IMR-90 (cell line): Measurements from ENCODE around the gene SCYGR2. TPM values are rescaled to one million over a fixed set of nuclear protein-coding genes. Genes with fewer than 3 reads are reported as not detected.

Source experiments
- ATAC-seq: fragments of 200-7000 bp; cut with Tn5 transposase; 2 replicates; pipeline ENCODE4 v1.9.1; 2020; ENCODE audit warnings: low read depth, mild to moderate bottlenecking, moderate library complexity
- BruUV-seq: library from RNA; stranded (reverse); fragments of 400-500 nt; replicated peaks from 2 replicates; lab custom pipeline; 2021; lab: Mats Ljungman, UMichigan
- CTCF ChIA-PET: fragments of 300-600 bp; formaldehyde crosslinking; extraction: SDS; loops from one replicate; lab custom pipeline; 2021; ENCODE audit warnings: antibody characterized with exemption; lab: Yijun Ruan, JAX
- POLR2A ChIA-PET: fragments of 300-600 bp; sonication (Branson Sonifier 250); formaldehyde crosslinking; loops from one replicate; lab custom pipeline; 2022; ENCODE audit warnings: antibody characterized with exemption; ENCODE audit not compliant: unreplicated experiment; lab: Charles Lee
- DNase-seq: peaks from one replicate; pipeline ENCODE4 v3.0.0; 2013
- H2AFZ ChIP-seq: replicated peaks from 2 replicates; pipeline ENCODE3; 2013; ENCODE audit warnings: low read length, mild to moderate bottlenecking; ENCODE audit not compliant: poor library complexity
- H2AK5ac ChIP-seq: 2 replicates; pipeline ENCODE4 v1.6.1; 2013; ENCODE audit warnings: low read depth, low read length, inconsistent platforms
- H2AK9ac ChIP-seq: replicated peaks from 2 replicates; pipeline ENCODE3; 2013; ENCODE audit warnings: mild to moderate bottlenecking, low read depth, low read length, moderate library complexity; ENCODE audit not compliant: poor library complexity
- H2BK120ac ChIP-seq: 2 replicates; pipeline ENCODE4 v1.6.1; 2013; ENCODE audit warnings: low read depth, low read length, inconsistent platforms
- H2BK15ac ChIP-seq: 3 replicates; pipeline ENCODE4 v1.6.1; 2013; ENCODE audit warnings: low read depth, low read length, inconsistent platforms
- H2BK20ac ChIP-seq: 2 replicates; pipeline ENCODE4 v1.6.1; 2013; ENCODE audit warnings: low read depth, mild to moderate bottlenecking, inconsistent platforms, low read length, moderate library complexity
- H2BK5ac ChIP-seq: 2 replicates; pipeline ENCODE4 v1.6.1; 2013; ENCODE audit warnings: mild to moderate bottlenecking, low read depth, low read length, inconsistent platforms; ENCODE audit not compliant: poor library complexity, severe bottlenecking
- H3K14ac ChIP-seq: replicated peaks from 2 replicates; pipeline ENCODE4 v1.6.1; 2013; ENCODE audit warnings: low read depth, low read length, inconsistent platforms
- H3K18ac ChIP-seq: 2 replicates; pipeline ENCODE4 v1.6.1; 2013; ENCODE audit warnings: low read depth, low read length, control low read depth
- H3K23ac ChIP-seq: 2 replicates; pipeline ENCODE4 v1.6.1; 2013; ENCODE audit warnings: low read depth, low read length, inconsistent platforms
- H3K27ac ChIP-seq: 2 replicates; pipeline ENCODE4 v1.5.1; 2013; ENCODE audit warnings: mild to moderate bottlenecking, control low read depth, low read length; ENCODE audit not compliant: insufficient read depth
- H3K27me3 ChIP-seq: 2 replicates; pipeline ENCODE4 v1.6.1; 2013; ENCODE audit warnings: low read length; ENCODE audit not compliant: control insufficient read depth, insufficient read depth
- H3K36me3 ChIP-seq: 2 replicates; pipeline ENCODE4 v1.6.1; 2013; ENCODE audit warnings: low read length, mixed read lengths; ENCODE audit not compliant: control insufficient read depth, insufficient read depth
- H3K4ac ChIP-seq: 2 replicates; pipeline ENCODE4 v1.6.1; 2013; ENCODE audit warnings: low read depth, low read length, inconsistent platforms
- H3K4me1 ChIP-seq: 2 replicates; pipeline ENCODE4 v1.6.1; 2013; ENCODE audit warnings: low read length, mixed read lengths; ENCODE audit not compliant: control insufficient read depth, insufficient read depth
- H3K4me2 ChIP-seq: 2 replicates; pipeline ENCODE4 v1.6.1; 2013; ENCODE audit warnings: low read depth, mild to moderate bottlenecking, control low read depth, low read length, moderate library complexity
- H3K4me3 ChIP-seq: 2 replicates; pipeline ENCODE4 v1.5.1; 2013; ENCODE audit warnings: low read depth, mild to moderate bottlenecking, control low read depth, low read length, moderate library complexity; ENCODE audit not compliant: insufficient read depth
- H3K56ac ChIP-seq: 2 replicates; pipeline ENCODE4 v1.6.1; 2013; ENCODE audit warnings: low read length, inconsistent platforms; ENCODE audit not compliant: insufficient read depth; ENCODE audit errors: extremely low read depth
- H3K79me1 ChIP-seq, 2 experiments: 2 replicates each; pipeline ENCODE4 v1.6.1; 2013; ENCODE audit warnings: low read length in 2 of 2, inconsistent platforms in 1 of 2, low read depth in 1 of 2
- H3K9ac ChIP-seq: 2 replicates; pipeline ENCODE4 v1.6.1; 2013; ENCODE audit warnings: low read depth, low read length, control low read depth
- H3K9me1 ChIP-seq: 2 replicates; pipeline ENCODE4 v1.6.1; 2013; ENCODE audit warnings: low read length, inconsistent platforms; ENCODE audit not compliant: insufficient read depth
- H3K9me3 ChIP-seq: 2 replicates; pipeline ENCODE4 v1.6.1; 2013; ENCODE audit warnings: low read length; ENCODE audit not compliant: control insufficient read depth, insufficient read depth
- H4K20me1 ChIP-seq: 2 replicates; pipeline ENCODE4 v1.6.1; 2013; ENCODE audit warnings: low read length, inconsistent platforms; ENCODE audit not compliant: insufficient read depth
- H4K5ac ChIP-seq: 2 replicates; pipeline ENCODE4 v1.6.1; 2013; ENCODE audit warnings: mild to moderate bottlenecking, low read depth, low read length, control low read depth
- H4K8ac ChIP-seq, 2 experiments: 2 replicates each; pipeline ENCODE4 v1.6.1; 2013; ENCODE audit warnings: low read depth in 2 of 2, low read length in 2 of 2, control low read depth in 1 of 2, inconsistent platforms in 1 of 2
- H4K91ac ChIP-seq: 2 replicates; pipeline ENCODE4 v1.6.1; 2013; ENCODE audit warnings: low read depth, low read length, inconsistent platforms; ENCODE audit not compliant: insufficient read depth
- BHLHE40 ChIP-seq: fragments of 150-350 bp; IDR thresholded peaks from 2 replicates; pipeline ENCODE4 v1.6.1; 2016; ENCODE audit warnings: mild to moderate bottlenecking, low read depth, low read length
- CEBPB ChIP-seq: IDR thresholded peaks from 2 replicates; pipeline ENCODE4 v1.6.1; 2012; ENCODE audit warnings: low read depth, low read length, improper control_type of control experiment
- CHD1 ChIP-seq: IDR thresholded peaks from 2 replicates; pipeline ENCODE4 v1.6.1; 2012; ENCODE audit warnings: low read depth, low read length, improper control_type of control experiment
- ELK1 ChIP-seq: fragments of 150-350 bp; IDR thresholded peaks from 2 replicates; pipeline ENCODE4 v1.6.1; 2016; ENCODE audit warnings: low read depth, mild to moderate bottlenecking, low read length, moderate library complexity, borderline replicate concordance
- FOS ChIP-seq: fragments of 150-350 bp; IDR thresholded peaks from 2 replicates; pipeline ENCODE4 v1.6.1; 2016; ENCODE audit warnings: low read depth, low read length
- MAZ ChIP-seq: IDR thresholded peaks from 2 replicates; pipeline ENCODE4 v1.6.1; 2012; ENCODE audit warnings: low read depth, mild to moderate bottlenecking, low read length, improper control_type of control experiment, moderate library complexity, borderline replicate concordance
- MXI1 ChIP-seq: IDR thresholded peaks from 2 replicates; pipeline ENCODE4 v1.6.1; 2012; ENCODE audit warnings: low read depth, mild to moderate bottlenecking, low read length, moderate library complexity, borderline replicate concordance
- NFE2L2 ChIP-seq: fragments of 150-350 bp; IDR thresholded peaks from 2 replicates; pipeline ENCODE4 v1.6.1; 2016; ENCODE audit warnings: low read depth, mild to moderate bottlenecking, low read length
- POLR2A ChIP-seq: IDR thresholded peaks from 2 replicates; pipeline ENCODE4 v1.6.1; 2012; ENCODE audit warnings: mild to moderate bottlenecking, low read depth, low read length
- RAD21 ChIP-seq: IDR thresholded peaks from 2 replicates; pipeline ENCODE4 v1.6.1; 2012; ENCODE audit warnings: low read length, improper control_type of control experiment
- RCOR1 ChIP-seq: IDR thresholded peaks from 2 replicates; pipeline ENCODE4 v1.6.1; 2012; ENCODE audit warnings: mild to moderate bottlenecking, low read length, improper control_type of control experiment; ENCODE audit not compliant: insufficient replicate concordance
- RFX5 ChIP-seq: IDR thresholded peaks from 2 replicates; pipeline ENCODE4 v1.8.0; 2012; ENCODE audit warnings: low read depth, mild to moderate bottlenecking, low read length, moderate library complexity
- SMC3 ChIP-seq: fragments of 150-350 bp; IDR thresholded peaks from 2 replicates; pipeline ENCODE4 v1.6.1; 2016; ENCODE audit warnings: low read depth, mild to moderate bottlenecking, antibody characterized with exemption, low read length, moderate library complexity
- USF2 ChIP-seq: fragments of 150-350 bp; IDR thresholded peaks from 2 replicates; pipeline ENCODE4 v1.6.1; 2017; ENCODE audit warnings: mild to moderate bottlenecking, antibody characterized with exemption, low read length, low read depth
- WGBS, 2 experiments: methylation state at CpG; one replicate each; pipeline versions ENCODE4 v1.1.5 to v1.1.7; 2013; ENCODE audit warnings: missing lambda C conversion rate in 2 of 2; ENCODE audit not compliant: insufficient read length in 1 of 2; ENCODE audit errors: extremely low coverage in 2 of 2; 5-methylcytosine and 5-hydroxymethylcytosine counted together
- dilution Hi-C: fragments of 300-500 bp; cut with HindIII; formaldehyde crosslinking; loops from one replicate; pipeline ENCODE4 v1.14.3; 2018; ENCODE audit warnings: low sequenced_read_pairs; ENCODE audit not compliant: unreplicated experiment
- in situ Hi-C: fragments of 300-500 bp; cut with MboI; formaldehyde crosslinking; loops from 3 replicates; pipeline ENCODE4 v1.14.3; 2019; ENCODE audit warnings: low sequenced_read_pairs, inconsistent platforms, mixed read lengths
- intact Hi-C: fragments of 100-400 bp; cut with micrococcal nuclease; formaldehyde crosslinking; loops from 2 replicates; pipeline ENCODE4 v1.10.0; 2022
- polyA plus RNA-seq, 3 experiments: library from polyadenylated mRNA; depleted of rRNA; stranded (reverse); fragments of >200 nt; gene quantifications; 2 replicates each; pipeline ENCODE4 v1.2.3, GENCODE V29; 2012; ENCODE audit warnings: low replicate concordance in 1 of 3
- total RNA-seq: library from RNA; depleted of rRNA; stranded (reverse); fragments of >200 nt; gene quantifications from 2 replicates; pipeline ENCODE4 v1.2.3, GENCODE V29; 2012

The SCYGR2 gene
- total and polyA plus RNA-seq, 2 of the 4 experiments (the other 2 are of a cell fraction) = not detected

GRCh38 chr2:227614740-227615139 is 16.0 kb downstream of the SCYGR2 start, which contains the start of gene SCYGR3 (continued):
- no peak for TF ChIP-seq RFX5
- TF ChIP-seq ELK1 = no peak

DNA sequence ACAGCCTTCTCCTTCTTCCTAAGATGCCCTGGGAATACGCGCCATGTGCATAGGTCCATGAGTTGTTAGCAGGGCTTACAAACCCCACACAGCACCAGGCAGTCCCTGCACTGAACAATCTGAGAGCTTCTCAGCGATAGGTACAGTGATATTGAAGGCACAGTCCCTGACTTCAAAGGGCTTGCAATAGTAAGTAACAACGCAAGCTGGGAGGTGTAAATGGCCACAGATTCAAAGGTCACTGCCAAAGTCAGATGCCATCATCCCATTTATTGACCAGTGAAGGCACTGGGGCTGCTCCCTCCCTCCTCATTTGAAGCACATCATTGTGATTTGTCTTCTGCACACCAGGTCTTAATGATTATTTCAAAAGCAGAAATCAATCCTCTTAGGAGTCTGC is 16.5 kb downstream of the SCYGR2 start:
- Histone ChIP-seq H2BK15ac (no peak overlapping the region), H2AK9ac (no peak overlapping the region), H2BK120ac (no peak overlapping the region), H4K20me1 (no peaks in the 10 kb centered on the region), H3K4me2 (no peak overlapping the region), H3K14ac (no peak overlapping the region), H2BK5ac (no peak overlapping the region), H2AFZ (no peak overlapping the region), H3K4me1 (no peaks in the 10 kb centered on the region; the same call in 1 of the 2 replicates), H3K27me3 (peaks cover 2% of the 10 kb centered on the region), H2BK20ac (no peak overlapping the region), H3K23ac (no peak overlapping the region), H3K4ac (no peak overlapping the region), H3K79me1 (no peaks in the 10 kb centered on the region), H4K5ac (no peak overlapping the region), H3K9ac (no peak overlapping the region), H3K27ac (no peak overlapping the region), H4K91ac (no peak overlapping the region), H3K56ac (no peak overlapping the region), H3K18ac (no peak overlapping the region), H3K9me1 (no peaks in the 10 kb centered on the region), H3K36me3 (no peaks in the 10 kb centered on the region), H3K9me3 (no peaks in the 10 kb centered on the region), H2AK5ac (no peak overlapping the region), H3K4me3 (no peak overlapping the region), H4K8ac (no peak overlapping the region)
- BruUV-seq = no TSS peak
- ChIA-PET CTCF (no interaction called here), POLR2A (no interaction called here)
- dilution Hi-C loops (no loop called here), intact Hi-C loops (no loop called here), in situ Hi-C loops (no loop called here)
- ATAC-seq (no peak), DNase-seq (no peak)
- 33% methylated on average over 1 of the region's 4 CpGs; no CpG with 5 or more reads in 1 of the 2 experiments for whole genome bisulfite sequencing, 2 experiments
- no peak for TF ChIP-seq SMC3
- TF ChIP-seq RFX5 = no peak
- TF ChIP-seq RAD21 = no peak
- no peak for TF ChIP-seq ELK1
- TF ChIP-seq MAZ = no peak
- TF ChIP-seq BHLHE40 = no peak
- TF ChIP-seq POLR2A = no peak
- TF ChIP-seq MXI1 = no peak
- TF ChIP-seq USF2 = no peak
- no peak for TF ChIP-seq RCOR1
- TF ChIP-seq NFE2L2 = no peak
- TF ChIP-seq FOS = no peak
- no peak for TF ChIP-seq CEBPB
- no peak for TF ChIP-seq CHD1
